HG03442 (cell line): Measurements from ENCODE around the gene PRKX.
"Not testable (repeated sequence)": the region's sequence is repeated elsewhere in the genome, so short reads cannot be mapped to it uniquely, and the experiment has no call there.

Source experiments
- ATAC-seq: cut with Tn5 transposase; IDR thresholded peaks from one replicate; pipeline ENCODE4 v1.9.1; 2021; ENCODE audit warnings: mild to moderate bottlenecking, moderate library complexity; ENCODE audit not compliant: unreplicated experiment

PRKX gene

DNA sequence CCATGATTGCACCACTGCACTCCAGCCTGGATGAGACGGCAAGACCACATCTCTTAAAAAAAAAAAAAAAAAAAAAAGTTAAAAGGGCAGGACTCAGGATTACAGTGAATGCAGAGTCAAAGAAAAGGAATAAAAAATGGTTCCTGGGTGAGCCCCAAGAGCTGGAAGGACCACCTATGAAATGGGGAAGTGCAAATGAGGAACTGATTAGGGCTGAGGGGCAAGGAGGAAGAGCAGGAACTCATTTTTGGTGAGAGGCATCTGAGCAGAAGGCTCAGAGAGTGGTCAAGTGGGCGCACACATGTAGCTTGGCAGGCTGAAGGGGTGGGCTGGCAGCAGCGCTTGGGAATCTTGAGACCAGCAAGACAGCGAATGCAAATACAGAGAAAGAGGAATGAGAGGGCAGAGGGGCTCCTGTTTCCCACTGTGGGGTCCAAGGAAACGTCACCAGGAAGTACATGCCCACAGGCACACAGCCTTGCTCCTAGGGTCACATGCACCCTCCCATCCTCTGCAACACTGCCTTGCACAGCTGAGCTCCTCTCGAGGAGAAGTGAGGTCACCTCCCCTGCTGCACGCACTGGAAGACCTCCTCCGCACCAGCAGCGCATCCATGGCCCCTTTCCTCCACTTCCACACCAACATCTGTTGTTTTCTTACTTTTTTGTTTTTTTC, 49.7 kb downstream of the PRKX start:
- ATAC-seq: not testable (repeated sequence)

DNA sequence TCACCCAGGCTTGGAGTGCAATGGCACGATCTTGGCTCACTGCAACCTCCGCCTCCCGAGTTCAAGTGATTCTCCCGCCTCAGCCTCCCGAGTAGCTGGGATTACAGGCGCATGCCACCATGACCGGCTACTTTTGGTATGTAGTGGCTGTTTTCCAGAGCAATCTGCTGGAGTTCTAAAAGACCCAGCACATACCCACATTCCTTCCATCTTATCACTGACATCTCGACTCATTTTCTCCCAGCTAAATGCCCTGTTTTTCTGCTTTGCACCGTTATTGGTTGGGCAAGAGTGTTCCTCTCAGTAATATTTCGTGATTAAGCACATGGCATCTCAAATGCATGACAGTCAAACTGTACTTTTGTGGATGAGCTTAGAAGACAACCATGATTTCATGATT, 53.7 kb downstream of the PRKX start:
- no peak for ATAC-seq

DNA sequence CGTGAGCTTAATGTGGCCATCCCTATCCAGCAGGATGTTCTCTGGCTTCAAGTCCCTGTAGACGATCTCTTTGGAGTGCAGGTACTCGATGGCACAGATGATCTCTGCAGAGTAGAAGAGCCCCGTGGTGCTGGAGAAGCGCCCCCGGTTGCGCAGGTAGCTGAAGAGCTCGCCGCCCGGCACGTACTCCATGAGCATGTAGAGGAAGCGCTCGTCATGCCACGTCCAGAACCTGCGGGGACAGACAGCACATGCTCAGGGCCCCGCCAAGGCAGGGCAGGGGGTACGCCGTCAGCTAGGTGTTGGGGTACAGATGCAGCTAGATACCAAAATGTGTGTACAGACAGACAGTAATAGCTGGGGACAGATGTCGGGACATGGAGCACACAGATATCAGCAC, 58.3 kb downstream of the PRKX start:
- ATAC-seq: no peak

DNA sequence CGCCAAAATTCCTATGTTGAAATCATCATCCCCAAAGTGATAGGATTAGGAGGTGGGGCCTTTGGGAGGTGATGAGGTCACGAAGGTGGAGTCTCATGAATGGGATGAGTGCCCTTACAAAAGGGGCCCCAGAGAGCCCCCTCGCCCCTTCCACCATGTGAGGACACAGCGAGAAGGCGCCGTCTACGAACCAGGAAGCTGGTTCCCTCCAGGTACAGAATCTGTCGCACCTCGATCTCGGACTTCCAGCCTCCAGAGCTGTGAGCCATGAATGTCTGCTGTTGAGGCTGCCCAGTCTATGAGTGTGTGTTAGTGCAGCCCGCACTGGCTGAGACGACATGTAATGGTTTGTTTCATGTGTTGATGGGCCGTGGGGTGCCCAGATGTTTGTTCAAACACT, 60.3 kb downstream of the PRKX start:
- ATAC-seq: no peak

DNA sequence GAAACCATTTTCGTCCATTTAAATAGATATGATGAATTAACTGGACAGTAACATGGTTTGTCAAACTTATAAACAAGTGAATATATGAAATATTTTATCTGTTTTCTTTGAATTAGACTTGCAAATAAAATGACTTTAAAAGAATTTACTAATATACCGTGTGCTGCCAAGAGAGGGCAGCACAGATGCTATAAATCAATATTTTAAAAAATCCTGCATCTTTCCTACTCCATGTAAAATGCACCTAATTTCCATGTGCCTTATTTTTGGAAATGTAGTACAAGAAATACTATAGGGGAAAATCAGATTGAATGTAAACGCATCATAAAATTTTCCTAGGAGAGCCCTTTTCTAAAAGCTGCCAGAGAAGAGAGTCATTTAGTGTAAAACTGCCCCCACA, 62.2 kb downstream of the PRKX start:
- no peak for ATAC-seq

GRCh38 chrX:3648084-3648483, 65.4 kb downstream of the PRKX start:
- no peak for ATAC-seq

DNA sequence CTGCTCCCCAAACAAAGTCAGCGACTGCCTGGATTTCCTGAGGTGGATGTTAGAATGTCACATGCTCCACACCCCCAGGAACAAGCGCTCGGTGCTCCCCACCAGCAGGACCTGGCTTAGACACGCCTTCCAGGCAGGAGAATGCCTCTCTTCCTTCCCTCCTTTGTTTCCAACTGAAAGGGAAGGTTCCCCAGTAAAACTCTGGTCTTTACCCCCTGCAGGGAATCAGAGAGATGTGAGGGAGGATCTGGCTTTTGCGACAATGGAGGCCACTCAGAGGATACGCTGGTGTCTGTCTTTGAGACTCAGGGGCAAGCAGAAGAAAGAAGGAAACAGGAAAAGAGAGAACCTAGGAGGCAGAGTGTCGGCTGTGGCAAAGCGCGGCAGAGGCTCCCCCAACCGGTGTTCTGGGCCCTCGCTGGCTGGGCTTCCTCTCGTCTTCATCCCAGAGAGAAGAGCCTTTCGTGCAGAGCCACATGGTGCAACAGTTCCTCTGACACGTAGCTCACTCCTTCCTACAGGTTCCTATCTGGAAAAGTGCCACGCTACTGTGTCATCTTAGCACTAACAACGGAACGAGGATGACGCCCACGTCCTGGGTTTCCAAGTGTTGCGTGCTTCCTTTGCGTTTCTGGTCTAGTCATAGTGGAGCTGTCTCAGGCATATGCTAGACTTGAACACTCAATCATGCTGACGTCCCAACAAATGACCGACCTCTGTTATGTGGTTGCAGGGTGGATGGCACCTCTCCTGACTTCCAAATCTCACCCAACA, 73.4 kb downstream of the PRKX start:
- ATAC-seq: not testable (repeated sequence)

- no peak for ATAC-seq
Measured at GRCh38 chrX:3639236-3639635, 74.2 kb downstream of the PRKX start.

GRCh38 chrX:3638280-3638873, 75.1 kb downstream of the PRKX start:
- ATAC-seq: no peak

DNA sequence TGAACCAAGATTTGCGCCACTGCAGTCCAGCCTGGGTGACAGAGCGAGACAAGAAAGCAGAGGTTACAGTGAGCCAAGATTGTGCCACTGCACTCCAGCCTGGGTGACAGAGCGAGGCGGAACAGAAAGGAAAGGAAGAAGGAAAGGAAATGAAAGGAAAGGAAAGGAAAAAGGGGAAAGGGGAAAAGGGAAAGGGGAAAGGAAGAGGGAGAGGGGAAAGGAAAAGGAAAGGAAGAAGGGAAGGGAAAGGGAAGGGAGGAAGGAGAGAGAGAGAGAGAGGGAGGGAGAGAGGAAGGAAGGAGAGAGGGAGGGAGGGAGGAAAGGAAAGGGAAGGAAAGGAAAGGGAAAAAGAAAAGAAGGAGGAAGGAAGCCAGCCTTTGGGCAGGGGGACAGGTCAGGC, 76.6 kb downstream of the PRKX start:
- no peak for ATAC-seq

DNA sequence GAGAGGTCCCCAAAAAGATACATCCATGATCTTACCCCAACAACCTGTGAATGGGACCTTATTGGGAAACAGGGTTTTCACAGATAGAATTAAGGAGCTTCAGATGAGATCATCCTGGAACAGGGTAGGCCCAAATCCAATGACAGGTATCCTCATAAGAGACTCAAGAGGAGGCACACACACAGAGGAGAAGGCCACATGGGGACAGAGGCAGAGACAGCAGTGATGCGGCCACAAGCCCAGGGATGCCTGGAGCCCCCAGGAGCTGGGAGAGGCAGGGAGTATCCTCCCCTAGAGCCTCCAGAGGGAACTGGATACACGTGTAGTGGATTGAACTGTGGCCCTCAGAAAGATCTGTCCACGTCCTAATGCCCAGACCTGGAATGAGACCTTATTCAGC, 82.3 kb downstream of the PRKX start:
- ATAC-seq: no peak

DNA sequence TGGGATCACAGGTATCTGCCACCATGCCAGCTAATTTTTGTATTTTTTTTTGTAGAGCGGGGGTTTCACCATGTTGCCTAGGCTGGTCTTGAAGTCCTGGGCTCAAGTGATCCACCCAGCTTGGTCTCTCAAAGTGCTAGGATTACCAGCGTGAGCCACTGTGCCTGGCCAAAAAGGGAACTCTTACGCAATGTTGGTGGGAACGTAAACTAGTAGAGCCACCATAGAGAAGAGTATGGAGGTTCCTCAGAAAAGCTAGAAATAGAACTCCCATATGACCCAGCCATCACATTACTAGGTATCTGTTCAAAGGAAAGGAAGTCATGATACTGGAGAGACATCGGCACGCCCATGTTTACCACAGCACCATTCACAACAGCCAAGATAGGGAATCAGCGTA, 85.9 kb downstream of the PRKX start:
- ATAC-seq: no peak

- no peak for ATAC-seq
Measured at GRCh38 chrX:3621414-3621813, 92.0 kb downstream of the PRKX start.

GRCh38 chrX:3611744-3612143, 101.7 kb downstream of the PRKX start:
- not testable (repeated sequence) for ATAC-seq

GRCh38 chrX:3609810-3610209, 103.6 kb downstream of the PRKX start:
- no peak for ATAC-seq

- ATAC-seq: no peak
Measured at GRCh38 chrX:3603026-3603661, 110.3 kb downstream of the PRKX start.

DNA sequence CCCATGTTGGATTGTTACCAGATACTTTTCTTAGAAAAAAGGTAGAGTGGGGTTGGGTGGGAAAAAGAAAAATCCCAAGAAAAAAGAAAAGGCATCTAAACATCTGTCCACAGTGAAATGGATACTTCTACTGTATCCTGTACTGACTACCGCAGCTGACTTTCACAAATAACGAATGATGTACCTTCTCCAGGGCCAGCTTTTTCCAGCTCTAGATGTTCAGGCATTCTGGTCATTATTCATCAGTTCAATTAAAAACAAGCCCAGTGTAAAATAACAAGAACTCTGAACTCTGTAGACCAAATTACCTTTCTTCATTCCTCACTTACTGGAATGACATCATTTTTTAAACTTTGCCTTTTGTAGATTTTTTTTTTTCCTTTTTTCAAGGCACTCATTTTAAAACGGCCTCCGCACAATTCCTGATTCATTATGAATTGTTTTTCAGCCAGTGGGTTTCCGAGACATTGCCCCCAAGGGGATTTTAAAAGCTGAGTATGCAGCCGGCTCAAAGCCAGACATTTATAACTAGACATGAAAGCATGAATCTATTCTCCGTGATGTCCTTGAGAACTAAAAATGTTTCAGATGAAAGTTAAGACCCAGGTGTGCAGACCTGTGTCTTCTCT, 113.5 kb downstream of the PRKX start:
- no peak for ATAC-seq

DNA sequence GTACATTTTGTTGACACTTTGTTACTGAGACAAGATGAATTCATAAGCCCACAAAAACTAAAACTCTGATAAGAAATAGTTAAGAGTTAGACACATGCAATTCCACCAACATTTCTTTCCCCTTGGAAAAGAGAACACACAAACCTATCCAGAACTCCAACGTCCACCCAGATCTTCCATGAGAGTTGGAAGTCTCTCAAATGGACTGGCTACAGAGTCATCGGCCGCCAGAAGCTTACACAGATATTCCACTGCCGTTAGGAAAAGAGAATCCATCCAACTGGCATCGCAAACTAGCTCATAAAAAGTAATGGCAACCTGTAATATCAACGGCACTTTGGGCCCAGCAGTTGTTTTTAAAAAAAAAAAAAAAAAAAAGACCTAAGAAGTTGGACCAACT, 114.7 kb downstream of the PRKX start:
- ATAC-seq: no peak

- ATAC-seq: no peak
Measured at GRCh38 chrX:3598046-3598605, 115.3 kb downstream of the PRKX start.

DNA sequence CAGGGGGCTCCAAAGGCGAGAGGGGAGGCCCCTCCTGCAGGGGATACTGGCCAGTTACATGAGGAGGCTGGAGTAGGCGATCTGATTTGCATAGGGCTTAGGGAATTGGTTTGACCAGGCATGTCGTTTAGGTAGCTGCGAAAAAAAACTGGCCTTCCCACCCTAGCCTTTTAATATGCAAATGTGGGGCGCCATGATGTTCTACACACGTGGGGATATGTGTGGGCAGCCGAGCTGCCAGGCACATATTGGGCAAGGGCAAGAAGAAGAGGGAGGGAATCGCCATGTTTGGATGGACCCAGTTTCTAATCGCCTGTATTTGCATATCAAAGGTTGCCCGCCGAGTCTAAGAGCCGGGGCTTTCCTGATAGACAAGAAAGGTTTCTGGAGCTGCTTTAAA, 121.3 kb downstream of the PRKX start:
- ATAC-seq: no peak

DNA sequence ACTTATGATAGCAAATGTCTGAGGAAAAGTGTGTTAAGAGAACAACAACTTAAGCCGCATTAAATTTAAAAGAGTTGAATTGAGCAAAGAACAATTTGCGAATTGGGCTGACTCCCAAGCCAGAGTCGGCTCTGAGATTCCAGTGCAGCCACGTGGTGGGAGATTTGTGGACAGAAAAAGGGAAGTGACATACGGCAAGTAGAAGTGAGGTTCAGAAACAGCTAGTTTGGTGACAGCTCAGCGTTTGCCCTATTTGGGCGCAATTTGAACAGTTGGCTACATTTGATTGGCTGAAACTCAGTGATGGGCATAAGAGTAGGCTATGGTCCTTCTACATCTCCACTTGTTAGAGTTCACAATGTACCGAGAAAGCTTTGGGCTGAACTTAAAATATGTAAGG, 124.0 kb downstream of the PRKX start:
- ATAC-seq: no peak
